ENCODE data around the gene QSOX1.
A peak's percentile ranks its signal among the peaks of the same experiment; 100 is the strongest.

QSOX1 gene

GRCh38 chr1:180152588-180152987 is 2.1 kb upstream of the QSOX1 start:
- no peak for DNase-seq

DNA sequence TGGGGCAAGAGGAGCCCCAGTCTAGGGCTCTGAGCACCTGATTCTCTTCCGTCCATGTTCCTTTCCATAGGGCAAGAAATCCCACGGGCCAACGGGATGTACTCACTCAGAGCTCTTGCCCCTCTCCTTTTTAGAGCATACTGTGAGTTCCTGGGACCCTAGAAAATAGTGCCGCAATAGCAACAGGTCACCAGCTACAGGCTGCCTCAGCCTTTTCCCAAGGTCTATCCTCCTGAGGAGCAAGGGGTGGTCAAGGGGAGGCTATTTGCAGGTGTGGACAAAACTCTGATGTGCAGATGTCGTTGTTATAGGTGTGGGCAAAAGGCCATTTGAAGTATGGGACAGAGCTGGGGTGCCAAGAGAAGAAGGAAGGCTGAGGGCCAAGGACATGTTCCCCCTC is 1.6 kb upstream of the QSOX1 start:
- no peak for DNase-seq

DNA sequence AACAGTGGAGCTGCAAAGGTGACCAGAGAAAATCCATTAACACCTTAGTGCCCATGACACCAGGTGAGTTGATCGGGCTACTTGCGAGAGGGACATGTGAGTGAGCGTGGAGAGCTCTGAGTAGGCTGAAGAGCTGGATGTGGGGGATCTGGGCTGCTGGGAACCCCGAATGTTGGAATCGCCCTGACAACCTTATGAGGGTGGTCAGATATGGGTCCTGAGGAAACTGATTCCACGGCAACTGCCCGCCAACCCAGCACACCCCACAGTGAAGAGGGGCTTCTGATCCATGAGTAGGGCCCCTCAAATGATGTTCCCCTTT is 705 bp upstream of the QSOX1 start:
- no peak for DNase-seq

GRCh38 chr1:180155182-180155682 is 563 bp downstream of the QSOX1 start:
- no peak for DNase-seq

- peak; percentile 29 for DNase-seq
These were observed 1.5 kb downstream of the QSOX1 start for GRCh38 chr1:180156201-180156600.

DNA sequence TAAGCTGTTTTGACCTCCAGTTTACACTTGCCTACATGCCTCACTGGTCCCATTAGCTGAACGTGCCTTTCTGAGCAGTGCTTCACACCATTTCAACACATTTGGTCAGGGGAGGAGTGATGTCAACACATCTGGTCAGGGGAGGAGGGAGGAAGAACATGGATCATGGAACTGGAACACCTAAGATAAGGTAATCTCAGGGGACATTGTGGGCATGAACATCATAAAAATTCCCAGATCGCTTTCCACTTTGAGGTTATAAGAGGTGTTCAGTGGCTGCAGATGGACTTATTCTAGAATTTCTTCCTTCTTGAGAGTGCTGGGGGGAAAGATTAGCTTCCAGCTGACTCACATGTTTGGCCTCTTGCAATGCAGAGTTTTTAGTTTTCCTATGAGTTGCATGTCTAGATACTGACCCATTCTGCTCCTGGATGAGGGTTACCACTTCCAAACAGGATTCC is 2.0 kb downstream of the QSOX1 start:
- no peak for DNase-seq

GRCh38 chr1:180157108-180157507 is 2.4 kb downstream of the QSOX1 start:
- no peak for DNase-seq

DNA sequence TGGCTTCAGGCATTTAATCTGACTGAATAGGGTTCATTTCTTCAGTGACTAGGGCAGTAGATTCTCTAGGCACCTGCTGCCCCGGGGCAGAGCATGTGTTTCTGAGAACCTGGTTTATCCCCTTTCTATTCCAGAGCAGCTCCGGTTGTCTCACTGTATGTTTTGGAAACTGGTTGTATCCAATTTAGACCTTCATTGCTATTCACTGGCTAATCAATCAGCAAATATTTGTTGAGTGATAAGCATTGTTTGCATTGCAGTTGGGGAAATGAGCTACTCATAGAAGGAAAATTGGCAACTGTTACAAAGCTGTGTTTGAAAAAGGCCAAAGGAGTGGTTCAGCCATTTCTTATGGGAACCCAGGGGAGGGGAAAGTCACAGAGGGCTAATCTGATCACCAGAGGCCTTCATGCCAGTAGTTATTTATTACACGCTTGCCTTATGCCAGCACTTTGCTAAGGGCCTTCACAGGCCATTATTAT is 2.9 kb downstream of the QSOX1 start:
- DNase-seq: no peak

DNA sequence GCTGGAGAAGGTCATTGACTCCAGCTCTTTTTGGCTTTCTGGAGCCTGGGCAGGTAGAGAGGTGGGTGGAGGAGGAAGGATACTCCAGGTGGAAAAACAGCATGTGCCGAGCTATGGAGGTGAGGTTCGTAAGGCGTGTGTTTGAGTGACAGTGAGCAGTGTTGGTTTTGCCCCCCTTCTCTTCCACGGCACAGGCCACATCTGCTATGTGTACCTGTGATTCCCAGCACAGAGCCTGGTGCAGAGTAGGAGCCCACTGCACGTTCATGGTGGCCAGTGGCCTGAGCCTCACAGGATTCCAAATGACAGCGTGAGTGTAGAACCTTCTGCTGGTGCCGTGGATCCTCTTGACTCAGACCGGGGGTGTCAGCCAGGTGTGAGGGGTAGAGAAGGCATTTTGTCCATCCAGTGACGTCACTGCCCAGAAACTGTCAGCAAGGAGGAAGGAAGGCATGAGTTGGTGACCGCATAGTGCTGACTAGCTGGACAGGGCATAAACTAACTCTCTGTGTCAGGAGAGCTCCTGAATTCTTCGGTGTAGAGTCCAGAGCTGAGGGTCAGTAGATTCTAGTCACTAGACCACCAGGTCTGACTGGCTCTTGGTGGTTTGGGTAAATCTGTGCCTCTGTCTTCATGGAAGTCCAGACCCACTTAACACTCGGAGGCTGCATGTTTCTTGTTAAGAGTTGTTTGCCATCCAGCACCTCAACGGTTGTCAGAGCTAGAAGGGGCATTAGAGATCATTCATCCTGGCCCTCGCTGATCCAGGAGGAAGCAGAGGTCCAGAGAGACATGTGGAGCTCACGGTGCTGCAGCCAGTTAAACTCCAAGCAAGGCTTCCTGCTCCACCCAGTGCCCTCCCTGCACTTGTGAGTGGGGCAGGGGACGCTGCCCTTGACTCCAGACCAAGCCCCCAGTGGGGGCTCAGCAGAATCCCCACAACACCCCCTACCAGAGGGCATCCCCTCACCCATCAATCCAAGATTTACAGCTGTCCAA is 3.8 kb downstream of the QSOX1 start:
- DNase-seq: no peak

- no peak for DNase-seq
These were observed 5.7 kb downstream of the QSOX1 start for GRCh38 chr1:180160357-180160756.

DNA sequence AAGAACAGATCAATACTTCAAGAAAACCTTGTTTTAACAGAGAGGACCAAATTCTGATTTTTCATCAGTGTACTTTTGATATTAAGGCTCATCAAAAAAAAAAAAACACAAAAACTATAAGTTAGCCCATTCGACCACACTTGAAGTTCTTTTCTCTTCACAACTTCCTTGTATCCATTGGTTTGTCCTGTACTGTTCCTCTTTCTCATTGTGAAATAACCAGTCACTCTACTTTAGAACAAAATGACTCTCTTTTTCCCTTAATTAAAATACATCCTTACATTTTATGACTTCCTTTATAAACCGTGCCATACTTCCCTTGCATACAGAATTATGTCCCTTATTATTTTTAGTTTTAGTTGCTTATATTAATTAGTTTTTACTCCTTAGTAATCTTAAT is 8.4 kb downstream of the QSOX1 start:
- no peak for DNase-seq

DNA sequence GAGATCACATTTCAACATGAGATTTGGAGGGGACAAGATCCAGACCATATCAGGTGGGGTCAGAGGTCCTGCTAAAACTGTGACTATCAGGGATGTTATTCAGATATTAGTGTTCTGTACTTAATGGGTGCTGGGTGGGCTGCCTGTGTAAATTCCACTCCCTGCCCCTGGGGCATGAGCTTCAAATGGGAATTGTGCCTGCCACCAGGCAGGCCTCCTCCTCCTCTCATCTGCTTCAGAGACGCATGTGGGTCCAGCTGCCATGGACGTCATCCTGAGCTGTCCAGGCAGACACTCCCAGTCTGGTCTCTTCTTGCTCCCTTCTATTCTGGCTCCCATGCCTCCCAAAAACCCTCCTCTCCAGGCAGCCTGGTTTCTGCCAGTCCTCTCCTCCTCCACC is 10.4 kb downstream of the QSOX1 start:
- DNase-seq: no peak

DNA sequence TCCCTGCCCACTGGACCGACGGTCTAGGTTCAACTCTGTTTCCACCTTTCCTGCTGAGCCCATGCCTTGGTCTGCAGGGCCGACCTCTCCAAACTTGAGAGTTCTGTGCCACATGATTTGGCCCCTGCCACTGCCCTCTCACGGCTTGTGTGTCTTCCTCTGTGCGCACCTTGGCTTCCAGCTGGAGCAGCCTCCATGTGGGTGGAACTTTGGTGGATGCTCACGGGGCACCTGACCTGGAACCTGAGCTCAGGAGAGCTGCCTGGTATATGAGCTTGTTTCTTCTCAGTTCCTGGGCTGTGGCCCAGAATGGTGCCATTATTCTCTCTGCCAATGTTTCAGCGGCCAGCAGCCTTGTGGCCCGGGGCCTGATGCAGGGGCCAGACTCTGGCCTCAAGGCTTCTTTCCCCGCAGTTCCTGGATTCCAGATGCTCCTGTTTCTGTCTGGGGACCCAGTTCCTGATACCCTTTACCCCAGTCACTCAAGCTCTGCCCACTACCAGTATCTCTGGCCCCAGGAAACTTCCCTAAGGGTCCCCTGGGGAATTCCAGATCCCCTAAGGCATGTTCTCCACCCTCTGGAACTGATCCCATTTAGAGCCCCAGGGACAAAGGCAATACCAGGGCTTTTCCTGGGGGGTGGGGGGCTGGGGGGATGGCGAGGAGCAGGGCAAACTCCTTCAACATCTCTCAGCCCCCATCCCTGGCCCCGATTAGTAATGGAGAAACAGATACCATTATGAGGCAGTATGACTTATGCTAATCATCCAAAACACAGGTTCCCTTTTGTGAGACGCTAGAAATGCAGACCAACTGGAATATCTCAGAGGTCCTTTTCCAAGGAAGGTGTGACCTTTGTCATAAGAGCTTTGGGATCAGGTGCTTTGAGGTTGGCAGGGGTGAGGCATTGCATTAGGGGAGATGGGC is 11.1 kb downstream of the QSOX1 start:
- no peak for DNase-seq

DNA sequence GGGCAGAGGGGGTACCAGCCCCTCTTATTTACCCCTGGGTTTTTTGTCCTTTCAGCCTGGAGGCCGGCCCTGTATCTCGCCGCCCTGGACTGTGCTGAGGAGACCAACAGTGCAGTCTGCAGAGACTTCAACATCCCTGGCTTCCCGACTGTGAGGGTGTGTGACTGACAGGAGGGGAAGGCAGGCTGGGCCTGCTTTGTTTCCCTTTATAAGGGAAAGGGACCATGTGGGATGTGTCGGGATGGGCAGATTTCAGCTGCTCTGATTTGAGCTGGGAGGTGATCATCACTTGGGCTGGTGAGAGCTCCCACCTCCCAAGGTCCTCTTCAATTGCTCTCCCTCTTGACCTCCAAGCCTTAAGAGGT is 11.7 kb downstream of the QSOX1 start:
- DNase-seq: no peak

DNA sequence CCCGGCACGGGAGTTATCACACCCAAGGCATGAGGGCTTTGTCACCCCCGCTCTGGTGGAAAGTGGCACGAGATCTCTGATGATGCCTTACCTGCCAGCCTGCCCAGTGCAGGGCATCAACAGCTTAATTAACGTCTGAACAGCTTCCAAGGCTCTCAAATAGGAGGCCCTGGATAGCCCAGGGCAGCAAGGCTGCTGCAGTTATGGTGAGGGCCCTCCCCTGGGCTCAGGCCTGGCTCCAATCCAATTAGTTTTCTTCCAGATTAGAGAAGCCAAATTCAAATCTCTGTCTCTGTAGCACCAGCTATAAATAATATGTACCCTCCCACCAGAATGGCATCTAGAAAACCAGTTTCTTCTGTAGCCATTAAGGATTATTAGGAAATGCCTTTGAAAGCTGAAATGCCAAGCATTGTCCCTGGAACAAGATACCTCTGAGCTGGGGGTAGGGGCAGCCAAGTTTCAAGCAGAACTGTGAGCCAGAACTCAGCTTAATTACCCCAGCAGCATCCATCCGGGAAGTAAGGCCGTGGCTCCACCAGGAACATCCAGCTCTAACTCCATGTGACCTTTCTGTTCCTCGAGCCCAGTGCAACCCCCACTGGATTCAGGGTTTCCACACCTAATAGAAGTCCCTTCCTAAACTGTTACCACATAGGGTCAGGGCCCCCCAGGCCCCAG is 12.5 kb downstream of the QSOX1 start:
- DNase-seq: no peak

- DNase-seq: no peak
These were observed 13.2 kb downstream of the QSOX1 start for GRCh38 chr1:180167721-180168467.

DNA sequence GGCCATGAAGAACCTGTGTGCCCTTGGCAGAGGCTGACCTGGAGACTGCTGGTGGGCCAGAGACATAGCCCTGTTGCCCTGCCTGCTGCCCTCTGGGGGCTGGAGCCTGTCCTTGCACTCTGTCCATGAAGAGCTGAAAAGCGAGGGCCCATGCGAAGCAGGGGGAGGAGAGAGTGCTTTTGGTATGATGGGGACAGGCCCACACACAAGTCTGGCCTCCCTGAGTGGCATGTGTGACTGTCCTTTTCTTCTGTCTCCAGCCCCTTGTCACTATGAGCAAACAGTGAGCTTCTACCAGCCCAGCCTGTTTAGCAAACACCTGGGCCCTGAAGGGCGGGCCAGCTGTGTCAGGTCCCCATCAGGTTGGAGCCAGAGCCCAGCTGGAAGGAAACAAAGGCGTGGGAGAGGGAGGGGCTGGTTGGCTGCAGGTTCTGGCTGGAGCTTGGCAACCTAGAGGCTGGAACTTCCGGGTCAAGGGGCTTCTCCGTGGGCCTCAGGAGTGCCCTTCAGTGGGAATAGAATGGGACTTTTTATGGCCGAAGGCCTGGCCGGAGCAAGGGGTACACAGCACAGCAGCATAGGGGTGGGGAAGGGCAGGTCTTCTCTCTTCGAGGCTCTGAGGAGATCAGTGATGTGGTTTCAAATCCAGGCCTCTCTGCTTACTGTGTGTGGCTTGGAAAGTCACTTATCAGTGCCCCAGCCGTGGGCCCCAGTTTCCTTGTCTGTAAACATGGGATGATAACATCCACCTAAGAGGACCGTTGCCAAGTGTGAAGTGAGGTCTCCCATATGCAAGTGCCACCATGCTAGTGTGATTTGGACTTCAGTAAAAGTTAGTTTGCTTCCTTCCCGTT is 14.3 kb downstream of the QSOX1 start:
- DNase-seq: peak; percentile 22

DNA sequence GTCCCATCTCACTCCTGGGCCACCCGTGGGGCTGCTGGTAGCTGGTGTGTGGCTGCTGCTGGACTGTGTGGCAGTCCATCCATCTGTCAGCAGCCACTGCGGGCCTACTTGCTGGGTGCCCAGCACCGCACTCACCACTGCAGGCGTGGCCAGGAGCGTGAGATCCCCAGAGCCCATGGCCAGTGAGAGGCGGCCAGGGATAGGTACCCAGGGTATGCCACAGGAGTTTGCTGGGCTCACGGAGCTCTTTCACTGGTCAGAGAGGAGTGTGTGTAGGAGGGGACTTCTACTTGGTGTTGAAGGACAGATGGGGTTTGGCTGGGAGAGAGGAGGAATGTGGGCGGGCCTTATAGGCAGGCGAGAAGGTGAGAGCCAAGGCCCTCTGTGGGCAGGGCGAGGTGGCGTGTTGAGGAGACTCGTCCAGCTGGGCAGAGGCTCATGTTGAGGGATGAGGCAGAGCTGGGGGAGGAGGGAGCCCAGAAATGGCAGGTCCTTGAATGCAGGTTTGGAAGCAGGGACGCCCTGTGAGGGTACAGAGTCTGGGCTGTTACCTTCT is 15.0 kb downstream of the QSOX1 start:
- DNase-seq: no peak

DNA sequence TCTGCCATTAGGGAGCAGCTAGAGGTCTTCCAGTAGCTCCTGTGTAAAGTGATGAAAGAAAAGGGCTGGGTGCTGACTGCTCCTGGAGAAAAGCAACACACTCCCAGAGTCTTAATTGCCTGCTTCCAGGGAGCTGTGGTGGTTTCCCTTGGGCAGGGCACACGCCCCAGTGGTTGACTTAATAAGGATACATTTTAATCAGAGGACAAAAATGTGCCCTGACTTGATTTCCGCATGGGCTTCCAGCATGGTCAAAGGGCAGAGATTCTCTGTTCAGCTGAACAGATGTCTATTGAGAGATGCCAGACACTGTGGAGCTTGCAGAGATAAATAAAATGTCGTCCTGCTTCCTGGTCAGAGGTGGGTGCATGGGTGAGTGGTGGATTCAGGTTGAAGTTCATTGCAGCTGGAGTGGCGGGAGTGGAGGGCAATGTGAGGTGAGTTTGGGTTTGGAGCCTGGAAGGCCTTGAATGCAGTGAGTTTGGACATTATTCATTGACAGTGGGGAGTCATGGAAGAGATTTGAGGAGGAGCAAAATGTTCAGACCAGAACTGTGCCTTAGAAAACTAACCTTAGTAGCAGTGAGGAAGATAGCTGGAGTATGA is 16.0 kb downstream of the QSOX1 start:
- DNase-seq: no peak

GRCh38 chr1:180171691-180172090 is 17.0 kb downstream of the QSOX1 start:
- DNase-seq: no peak
